NCI-H2107 treated with DMSO at 0.1 percent for 48 hours (cell line): ENCODE measurements around the gene NGFR.

Experiments
- DNase-seq: peaks from one replicate; lab custom pipeline; 2025; ENCODE audit not compliant: unreplicated experiment; lab: John Stamatoyannopoulos, UW

The NGFR gene

DNA sequence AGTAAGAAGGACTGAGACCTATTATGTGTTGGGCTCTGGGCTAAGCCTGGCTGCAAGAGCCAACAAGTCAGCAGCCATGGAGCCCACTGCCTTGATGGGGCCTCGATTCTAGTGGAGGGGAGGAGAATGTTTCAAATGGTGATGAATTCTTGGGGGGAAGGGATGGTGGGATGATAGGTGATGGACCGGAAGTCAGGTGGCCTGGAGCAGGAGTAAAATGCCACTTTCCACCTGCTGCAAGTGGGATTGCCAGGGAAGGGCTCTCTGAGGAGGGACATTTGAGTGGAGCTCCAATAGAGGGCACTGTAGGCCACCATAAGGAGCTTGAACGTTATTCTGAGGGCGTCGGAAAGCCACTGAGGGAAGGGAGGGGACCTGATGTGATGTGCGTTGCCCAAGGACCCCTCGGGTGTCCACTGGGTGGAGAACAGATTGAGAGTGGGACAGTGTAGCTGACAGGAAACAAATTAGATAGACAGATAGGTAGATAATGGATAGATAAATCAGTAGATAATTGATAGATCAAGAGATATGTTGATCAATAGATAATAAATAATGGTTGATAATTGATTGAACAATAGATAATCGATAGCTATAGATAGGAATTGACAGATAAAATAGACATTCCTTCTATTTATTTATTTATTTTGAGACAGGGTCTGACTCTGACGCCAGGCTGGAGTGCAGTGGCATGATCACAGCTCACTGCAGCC lies 62.4 kb downstream of the NGFR start:
- DNase-seq, result peak; percentile 42
